HG03354 (cell line): ENCODE results near the gene NBPF15.
"Not testable (repeated sequence)": the region's sequence is repeated elsewhere in the genome, so short reads cannot be mapped to it uniquely, and the experiment has no call there.

Experiments used
- ATAC-seq: cut with Tn5 transposase; IDR thresholded peaks from one replicate; pipeline ENCODE4 v1.9.1; 2021; ENCODE audit warnings: mild to moderate bottlenecking; ENCODE audit not compliant: unreplicated experiment, poor library complexity, severe bottlenecking

The NBPF15 gene

DNA sequence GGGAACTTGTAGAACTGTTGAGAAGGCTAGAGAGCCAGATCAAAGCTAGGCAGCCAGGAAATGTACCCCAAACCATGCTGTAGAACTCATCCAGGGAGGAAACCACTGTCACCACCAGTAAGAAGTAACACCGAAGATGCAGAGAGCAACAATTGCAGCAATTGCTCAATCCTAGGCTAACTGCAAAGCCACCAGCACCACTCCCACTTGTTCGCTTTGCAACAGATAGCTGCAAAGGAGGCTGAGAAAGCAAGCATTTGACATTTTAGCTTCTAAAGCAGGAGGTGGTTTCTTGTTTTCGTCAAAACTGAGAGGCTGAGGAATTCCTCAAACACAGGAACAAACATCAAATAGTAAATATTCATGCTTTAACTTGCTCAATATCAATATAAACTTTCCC, 89.8 kb downstream of the NBPF15 start:
- not testable (repeated sequence) for ATAC-seq
